HG02943 (cell line): ENCODE data around the gene SPATA2L.
A peak's percentile ranks its signal among the peaks of the same experiment; 100 is the strongest.

ENCODE experiments used
- ATAC-seq: cut with Tn5 transposase; IDR thresholded peaks from one replicate; pipeline ENCODE4 v1.9.1; 2021; ENCODE audit warnings: mild to moderate bottlenecking, low read depth, moderate library complexity; ENCODE audit not compliant: unreplicated experiment

The SPATA2L gene

DNA sequence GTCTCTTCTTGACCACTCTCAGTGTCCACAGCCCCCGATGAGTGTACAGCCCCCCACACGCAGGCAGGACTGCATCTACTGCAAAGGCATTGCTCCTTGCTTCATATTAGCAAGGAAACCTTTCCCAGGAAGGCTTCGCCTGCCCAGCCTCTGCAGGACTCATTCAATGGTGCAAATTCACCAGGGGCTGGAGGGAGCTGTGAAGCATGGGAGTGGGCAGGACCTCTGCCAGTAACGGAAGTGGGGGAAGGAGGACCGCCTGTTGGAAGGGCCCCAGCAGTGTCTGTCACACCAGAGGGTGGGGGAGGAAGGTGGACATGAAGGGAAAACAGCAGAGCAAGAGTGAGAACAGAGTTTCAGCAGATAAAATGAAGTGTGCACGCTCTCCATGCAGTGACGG is 41.4 kb downstream of the SPATA2L start:
- ATAC-seq, result no peak

DNA sequence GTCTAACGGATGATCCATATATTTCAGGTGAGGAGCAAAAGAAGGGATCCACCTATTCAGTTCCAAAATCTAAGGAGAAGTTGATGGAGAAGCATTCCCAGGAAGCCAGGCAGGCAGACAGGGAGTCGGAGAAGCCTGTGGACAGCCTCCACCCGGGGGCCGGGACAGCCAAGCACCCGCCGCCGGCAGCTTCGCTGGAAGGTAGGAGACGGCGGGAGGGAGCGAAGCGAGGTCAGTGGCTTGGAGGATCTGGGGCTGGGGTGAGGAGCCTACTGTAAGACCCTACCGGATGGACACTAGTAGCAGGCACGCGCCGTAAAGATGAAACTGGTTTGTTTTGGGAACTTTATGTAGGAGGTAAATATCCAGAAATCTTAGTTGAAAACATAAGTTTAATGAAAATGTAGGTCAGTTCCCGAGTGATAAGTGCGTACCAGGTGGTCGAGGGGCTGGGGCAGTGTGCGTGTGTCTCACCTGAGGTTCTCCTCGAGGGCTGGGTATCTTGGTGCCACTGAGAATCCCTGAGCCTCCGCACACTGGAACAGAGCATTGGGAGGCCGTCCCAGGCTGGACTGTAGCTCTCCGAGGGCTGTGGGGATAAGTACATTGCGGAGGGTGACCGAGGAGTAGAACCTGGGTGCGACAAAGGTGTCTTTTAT is 43.2 kb downstream of the SPATA2L start:
- no peak for ATAC-seq

DNA sequence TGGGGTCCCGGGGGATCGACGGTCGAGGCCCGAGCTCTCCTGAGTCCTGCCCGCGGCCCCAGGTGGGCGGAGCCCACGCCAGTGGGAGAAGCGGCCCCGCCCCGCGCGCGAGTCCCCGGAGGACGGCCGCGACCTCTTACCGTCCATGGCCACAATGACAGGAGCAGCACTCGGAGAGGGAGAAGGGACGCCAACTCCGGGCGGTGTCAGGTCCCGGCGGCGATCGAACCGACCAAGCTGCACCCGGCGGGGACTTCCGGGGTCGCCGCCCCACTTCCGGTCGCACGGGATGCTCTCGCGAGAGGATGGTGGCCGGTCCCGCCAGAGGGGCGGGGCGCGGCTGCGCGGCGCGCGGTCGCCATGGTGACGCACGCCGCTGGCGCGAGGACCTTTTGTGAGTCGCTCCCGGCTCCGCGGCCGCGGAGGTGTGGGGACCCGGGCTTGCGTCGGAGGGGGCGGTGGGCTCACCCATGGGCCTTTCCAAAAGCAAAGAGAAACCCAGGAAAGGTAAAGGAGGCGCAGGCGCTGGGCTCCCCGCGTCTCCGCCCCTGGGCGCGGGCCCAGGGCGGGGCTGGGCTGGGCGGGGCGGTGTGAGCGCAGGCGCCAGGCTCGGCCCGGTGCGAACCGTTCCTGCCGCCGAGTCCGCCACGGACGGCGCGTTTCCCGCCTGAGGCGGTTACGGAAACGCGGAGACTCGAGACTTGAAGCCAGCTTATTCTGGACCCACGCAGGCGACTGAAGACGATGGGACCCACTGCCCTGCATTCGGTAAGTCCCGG is 43.9 kb downstream of the SPATA2L start, which contains the start of the genes CHMP1A and SPATA33:
TSS of gene CHMP1A (minus strand) at position 267 of the 779 bp plus-strand sequence. CDS start at position 147, 120 bp downstream.
TSS of gene SPATA33 (plus strand) at position 395 of the 779 bp plus-strand sequence. CDS start at position 471, 76 bp downstream.
- ATAC-seq, result peak; percentile 76

DNA sequence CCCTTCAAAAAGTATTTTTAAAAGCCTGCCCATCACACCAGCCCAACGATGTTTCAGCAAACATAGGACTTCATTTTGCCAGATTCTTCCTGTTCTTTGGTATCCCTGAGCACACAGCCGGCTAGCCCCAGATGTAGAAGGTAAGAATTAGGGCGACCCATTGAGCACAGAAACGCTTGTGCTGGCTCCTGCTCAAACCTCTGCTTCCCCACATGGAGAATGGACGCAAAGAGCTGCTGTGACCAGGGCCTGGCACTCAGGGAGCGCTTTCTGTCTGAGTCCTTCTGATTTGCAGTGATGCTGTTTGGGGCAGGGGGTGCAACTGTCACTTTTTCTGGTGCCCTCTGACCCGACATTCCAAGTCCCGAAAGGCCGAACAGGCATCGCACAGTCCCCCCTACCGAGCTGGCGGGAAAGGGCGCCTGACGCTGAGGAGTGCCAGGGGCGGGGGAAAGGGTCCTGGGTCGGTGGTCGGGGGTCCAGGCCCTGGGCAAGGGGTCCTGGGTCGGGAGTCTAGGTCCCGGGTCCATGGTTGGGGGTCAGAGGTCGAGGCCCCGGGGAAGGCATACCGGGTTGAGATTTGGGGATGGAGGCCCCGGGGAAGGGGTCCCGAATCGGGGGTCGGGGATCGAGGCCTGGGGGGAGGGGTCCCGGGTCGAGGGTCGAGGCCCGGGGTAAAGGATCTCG is 44.9 kb downstream of the SPATA2L start:
- ATAC-seq, result no peak

DNA sequence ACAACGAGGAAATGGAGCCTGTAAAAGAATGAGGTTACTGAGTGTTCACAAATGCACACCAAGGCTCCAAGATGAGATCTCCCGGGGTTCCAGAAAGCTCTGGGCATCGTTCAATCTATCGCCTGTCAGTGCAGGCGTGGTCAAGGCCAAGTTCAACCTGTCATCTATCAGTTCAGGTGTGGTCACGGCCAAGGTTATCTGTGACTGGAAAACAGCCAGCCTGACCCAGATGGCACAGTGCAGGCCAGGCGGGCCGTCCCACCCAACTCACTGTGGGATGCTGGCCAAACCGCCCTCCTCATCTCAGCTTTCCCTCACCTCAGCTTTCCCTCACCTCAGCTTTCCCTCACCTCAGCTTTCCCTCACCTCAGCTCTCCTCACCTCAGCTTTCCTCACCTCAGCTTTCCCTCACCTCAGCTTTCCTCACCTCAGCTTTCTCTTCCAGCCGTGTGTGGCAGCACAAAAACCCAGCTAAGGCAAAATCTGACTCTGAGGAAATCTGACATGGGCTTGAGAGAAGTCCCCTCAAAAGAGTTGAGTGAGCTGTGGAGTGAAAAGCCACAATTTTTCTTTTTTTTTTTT is 46.4 kb downstream of the SPATA2L start:
- ATAC-seq, result no peak

DNA sequence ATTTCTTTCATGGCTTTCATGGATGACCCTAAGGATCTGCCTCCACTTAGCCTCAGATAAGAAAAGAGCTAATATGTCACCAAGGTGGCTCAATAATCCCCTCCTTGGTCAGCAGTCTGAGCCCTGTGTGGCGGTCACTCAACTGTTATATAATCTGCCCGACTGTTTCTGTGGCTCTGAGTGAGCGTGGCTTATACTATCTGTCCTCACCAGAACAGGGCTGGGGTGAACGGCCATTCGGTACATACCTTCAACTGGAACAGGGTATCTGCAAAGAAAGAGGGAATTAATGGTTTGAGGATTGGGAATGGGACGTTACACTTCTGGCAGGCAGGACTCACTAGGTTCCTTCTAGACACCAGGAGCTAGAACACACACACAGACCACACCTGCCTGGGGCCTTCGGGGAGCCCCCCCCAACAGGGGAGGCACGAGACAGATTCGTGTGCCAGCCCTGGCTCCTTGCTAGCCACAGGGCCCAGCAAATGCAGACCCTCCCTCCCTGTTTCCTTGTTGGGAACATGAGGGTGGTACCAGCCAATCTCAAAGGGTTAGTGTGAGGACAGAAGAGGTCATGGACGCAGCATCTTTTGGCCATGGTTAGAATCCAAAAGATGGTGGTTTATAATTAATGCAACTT is 47.7 kb downstream of the SPATA2L start:
- ATAC-seq, result no peak

DNA sequence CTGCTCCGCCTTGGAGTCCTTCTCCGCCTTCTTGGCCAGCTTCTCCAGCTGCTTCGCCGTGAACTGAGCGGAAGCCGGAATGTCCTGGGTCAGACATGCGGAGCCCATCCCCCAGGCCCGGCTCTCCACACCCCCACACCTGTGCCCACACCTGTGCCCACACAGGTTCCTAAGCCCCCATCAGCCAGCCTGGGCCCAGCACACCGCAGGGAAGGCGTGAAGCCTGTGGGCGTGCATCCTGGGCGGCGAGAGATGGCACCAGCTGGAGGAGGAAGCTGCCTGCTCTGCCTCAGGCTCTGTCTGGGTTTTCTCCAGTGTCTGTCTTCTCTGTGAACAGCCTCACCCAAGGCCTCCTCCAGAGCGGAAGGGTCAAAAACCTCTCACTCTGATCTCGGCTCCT is 49.9 kb downstream of the SPATA2L start:
- no peak for ATAC-seq

DNA sequence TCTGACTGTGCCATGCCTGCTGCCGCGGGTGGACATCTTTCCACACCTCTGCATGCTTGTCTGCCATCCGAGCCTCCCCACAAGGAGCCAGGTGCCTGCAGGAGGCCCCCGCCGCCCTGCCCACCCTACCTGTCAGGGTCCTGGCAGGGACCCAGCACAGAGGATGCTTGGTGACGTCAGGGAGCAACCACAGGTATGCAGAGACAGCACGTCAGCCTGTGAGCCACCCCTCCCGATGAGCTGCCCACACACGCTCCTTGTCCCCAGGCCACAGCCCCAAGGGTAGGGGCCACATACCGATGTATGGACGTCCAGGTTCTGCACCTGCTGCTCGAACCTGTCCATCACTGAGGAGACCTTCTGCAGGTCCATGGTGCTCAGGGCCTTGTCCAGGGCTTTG is 54.6 kb downstream of the SPATA2L start:
- no peak for ATAC-seq
